Ishikawa (cell line): ENCODE measurements around the gene KRTAP9-1.

Source experiments
- TCF12 ChIP-seq: IDR thresholded peaks from 2 replicates; pipeline ENCODE4 v1.6.1; 2012; ENCODE audit warnings: low read depth

The KRTAP9-1 gene

GRCh38 chr17:41237949-41238437 lies 48.3 kb downstream of the KRTAP9-1 start, which contains the start of gene KRTAP9-8:
Gene KRTAP9-8 (plus strand): TSS chr17:41237999. CDS start chr17:41238052, 53 bp downstream.
- TF ChIP-seq TCF12, result peak; percentile 94
